Measurements from ENCODE around the gene GDF11.

DNA sequence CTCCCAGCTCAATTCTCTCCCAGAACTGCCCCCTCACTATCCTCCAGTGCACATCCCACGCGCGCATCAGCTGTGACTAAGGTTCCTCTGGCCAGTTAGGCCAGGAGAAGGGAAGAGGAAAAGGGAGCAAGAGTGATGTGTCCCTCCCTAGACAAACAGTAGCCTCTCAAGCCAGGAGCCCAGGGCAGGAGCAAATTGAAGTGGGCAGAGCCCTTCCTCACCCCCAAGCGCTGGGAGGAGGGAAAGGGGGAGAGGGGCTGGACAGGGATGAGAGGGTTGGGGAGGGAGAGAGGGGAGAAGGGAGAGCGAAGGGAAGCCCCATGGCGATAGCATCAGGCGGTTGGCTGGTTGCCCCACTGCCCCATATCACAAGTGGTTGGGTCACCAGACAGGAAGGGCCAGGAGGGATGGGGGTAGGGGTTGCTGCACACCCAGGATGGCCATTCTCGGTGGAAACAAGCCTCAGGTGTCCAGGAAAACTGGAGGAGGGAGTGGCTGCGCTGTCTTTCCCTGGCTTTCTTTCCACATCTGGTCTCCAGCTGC lies 15.2 kb upstream of the GDF11 start:
- TF ChIP-seq, protein P1, sequence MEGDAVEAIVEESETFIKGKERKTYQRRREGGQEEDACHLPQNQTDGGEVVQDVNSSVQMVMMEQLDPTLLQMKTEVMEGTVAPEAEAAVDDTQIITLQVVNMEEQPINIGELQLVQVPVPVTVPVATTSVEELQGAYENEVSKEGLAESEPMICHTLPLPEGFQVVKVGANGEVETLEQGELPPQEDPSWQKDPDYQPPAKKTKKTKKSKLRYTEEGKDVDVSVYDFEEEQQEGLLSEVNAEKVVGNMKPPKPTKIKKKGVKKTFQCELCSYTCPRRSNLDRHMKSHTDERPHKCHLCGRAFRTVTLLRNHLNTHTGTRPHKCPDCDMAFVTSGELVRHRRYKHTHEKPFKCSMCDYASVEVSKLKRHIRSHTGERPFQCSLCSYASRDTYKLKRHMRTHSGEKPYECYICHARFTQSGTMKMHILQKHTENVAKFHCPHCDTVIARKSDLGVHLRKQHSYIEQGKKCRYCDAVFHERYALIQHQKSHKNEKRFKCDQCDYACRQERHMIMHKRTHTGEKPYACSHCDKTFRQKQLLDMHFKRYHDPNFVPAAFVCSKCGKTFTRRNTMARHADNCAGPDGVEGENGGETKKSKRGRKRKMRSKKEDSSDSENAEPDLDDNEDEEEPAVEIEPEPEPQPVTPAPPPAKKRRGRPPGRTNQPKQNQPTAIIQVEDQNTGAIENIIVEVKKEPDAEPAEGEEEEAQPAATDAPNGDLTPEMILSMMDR (conservative IDR thresholded peaks at IDR 0.05) = no peak
- TF ChIP-seq EZH2 (IDR thresholded peaks at IDR 0.05; ENCODE audit: low read depth) = no peak

All from PC-9 (cell line).